GM19324 (cell line): ENCODE data around the gene TET2.

Experiments used
- ATAC-seq: cut with Tn5 transposase; IDR thresholded peaks from one replicate; pipeline ENCODE4 v1.9.1; 2021; ENCODE audit warnings: mild to moderate bottlenecking, moderate library complexity; ENCODE audit not compliant: unreplicated experiment, low FRiP score

TET2 gene

GRCh38 chr4:105146276-105147015 is at the start of gene TET2:
TSS of gene TET2 (plus strand) at chr4:105146876. CDS start at chr4:105233943, 87,067 bp downstream.
- peak; percentile 91 for ATAC-seq

- no peak for ATAC-seq
Measured at GRCh38 chr4:105102016-105102415, 44.7 kb upstream of the TET2 start.

- ATAC-seq: no peak
Measured at GRCh38 chr4:105106426-105106825, 40.2 kb upstream of the TET2 start.

- ATAC-seq: no peak
Measured at GRCh38 chr4:105107095-105107856, 39.4 kb upstream of the TET2 start.

GRCh38 chr4:105108971-105109370 is 37.7 kb upstream of the TET2 start:
- no peak for ATAC-seq

GRCh38 chr4:105112274-105112673 is 34.4 kb upstream of the TET2 start:
- no peak for ATAC-seq

- ATAC-seq: peak; percentile 62
Measured at GRCh38 chr4:105113800-105114199, 32.9 kb upstream of the TET2 start.

- no peak for ATAC-seq
Measured at GRCh38 chr4:105116616-105117319, 29.9 kb upstream of the TET2 start.

GRCh38 chr4:105119356-105119755 is 27.3 kb upstream of the TET2 start:
- ATAC-seq: no peak

GRCh38 chr4:105120626-105121025 is 26.1 kb upstream of the TET2 start:
- no peak for ATAC-seq

GRCh38 chr4:105122350-105122749 is 24.3 kb upstream of the TET2 start:
- no peak for ATAC-seq

GRCh38 chr4:105126311-105127169 is 20.1 kb upstream of the TET2 start:
- ATAC-seq: no peak

GRCh38 chr4:105127170-105127445 is 19.6 kb upstream of the TET2 start:
- ATAC-seq: no peak

- no peak for ATAC-seq
Measured at GRCh38 chr4:105128208-105128607, 18.5 kb upstream of the TET2 start.

GRCh38 chr4:105129286-105130040 is 17.2 kb upstream of the TET2 start:
- no peak for ATAC-seq

- no peak for ATAC-seq
Measured at GRCh38 chr4:105130945-105131344, 15.7 kb upstream of the TET2 start.

- no peak for ATAC-seq
Measured at GRCh38 chr4:105133976-105134375, 12.7 kb upstream of the TET2 start.

GRCh38 chr4:105135785-105136184 is 10.9 kb upstream of the TET2 start:
- ATAC-seq: no peak

GRCh38 chr4:105137121-105137875 is 9.4 kb upstream of the TET2 start:
- ATAC-seq: no peak
